Esophagus squamous epithelium (tissue), 5 donors: ENCODE measurements around the gene ST6GALNAC3. TPM values are rescaled to one million over a fixed set of nuclear protein-coding genes. Genes with fewer than 3 reads are reported as not detected.

Source experiments
- DNase-seq: peaks from one replicate; lab custom pipeline; 2025; lab: John Stamatoyannopoulos, UW
- H3K27ac ChIP-seq, 4 donors: fragments of 200-600 bp; sonication (generic); one replicate each; pipeline ENCODE4 v1.5.1; 2016 to 2019; ENCODE audit warnings: mild to moderate bottlenecking in 1 of 4
- H3K27me3 ChIP-seq, 4 donors: fragments of 200-600 bp; sonication (generic); 1 replicate in 3 of 4; 2 replicates in 1 of 4; pipeline versions ENCODE4 v1.5.1 to v1.6.0; 2017 to 2021; ENCODE audit warnings: antibody characterized with exemption in 1 of 4
- H3K36me3 ChIP-seq, 3 donors: fragments of 200-600 bp; sonication (generic); one replicate each; pipeline ENCODE4 v1.5.1; 2016 to 2019
- H3K4me1 ChIP-seq, 3 donors: fragments of 200-600 bp; sonication (generic); one replicate each; pipeline ENCODE4 v1.5.1; 2017 to 2019
- H3K4me3 ChIP-seq, 4 donors: fragments of 200-600 bp; sonication (generic); 1 replicate in 3 of 4; 2 replicates in 1 of 4; pipeline ENCODE4 v1.5.1; 2016 to 2019; ENCODE audit warnings: mild to moderate bottlenecking in 2 of 4, moderate library complexity in 1 of 4
- H3K9me3 ChIP-seq, 3 donors: fragments of 200-600 bp; sonication (generic); one replicate each; pipeline ENCODE4 v1.5.1; 2016 to 2019
- CTCF ChIP-seq, 6 experiments: fragments of 450-650 bp in 4 of 6; fragments of 200-600 bp in 2 of 6; sonication (generic) in 2 of 6; IDR thresholded peaks; one replicate each; pipeline ENCODE4 v1.5.1; 2016 to 2019; ENCODE audit warnings: antibody characterized with exemption in 6 of 6, mild to moderate bottlenecking in 4 of 6, moderate library complexity in 4 of 6
- POLR2A ChIP-seq, 4 donors: fragments of 450-650 bp; IDR thresholded peaks; one replicate each; pipeline ENCODE4 v1.6.1; 2017; ENCODE audit warnings: antibody characterized with exemption in 4 of 4, mild to moderate bottlenecking in 4 of 4, moderate library complexity in 3 of 4
- WGBS, 2 donors: methylation state at CpG; one replicate each; pipeline ENCODE4 v1.1.5; 2018; 5-methylcytosine and 5-hydroxymethylcytosine counted together
- intact Hi-C: fragments of 100-400 bp; cut with DNase I; formaldehyde crosslinking; loops from one replicate; pipeline ENCODE4 v1.15.0; 2022
- total RNA-seq, 4 donors: library from RNA; depleted of rRNA; stranded (reverse); fragments of >200 nt; gene quantifications; one replicate each; pipeline ENCODE4 v1.1.0, GENCODE V29; 2016
- donor health status: DM: yes; HTN: yes; CAD: no.

The ST6GALNAC3 gene
- total RNA-seq, 4 donors from 2014 or later = 0.27 to 4.3 (median 2.2) TPM

GRCh38 chr1:76388261-76388660, 313.7 kb downstream of the ST6GALNAC3 start:
- TF ChIP-seq CTCF (IDR thresholded peaks at IDR 0.05) = no peak
- TF ChIP-seq POLR2A (IDR thresholded peaks at IDR 0.05) = no peak
- Histone ChIP-seq H3K27me3 (no peaks in the 10 kb centered on the region), H3K4me3 (no peak overlapping the region), H3K27ac (no peak overlapping the region), H3K9me3 (no peaks in the 10 kb centered on the region), H3K36me3 (no peaks in the 10 kb centered on the region), H3K4me1 (peaks cover 0 to 5% (median 0%) of the 10 kb centered on the region in 3 donors)
- WGBS, 2 donors = 82 to 87% methylated on average over 2 of the region's 2 CpGs
- no peak for DNase-seq
- intact Hi-C loops = no loop called here

- Histone ChIP-seq H3K27me3 (no peaks in the 10 kb centered on the region), H3K36me3 (no peaks in the 10 kb centered on the region), H3K9me3 (no peaks in the 10 kb centered on the region), H3K4me3 (no peak overlapping the region), H3K4me1 (peaks cover 0 to 5% (median 0%) of the 10 kb centered on the region in 3 donors), H3K27ac (no peak overlapping the region)
- no peak for TF ChIP-seq POLR2A (IDR thresholded peaks at IDR 0.05)
- TF ChIP-seq CTCF (IDR thresholded peaks at IDR 0.05) = no peak
- intact Hi-C loops = no loop called here
- DNase-seq = no peak
Measured at GRCh38 chr1:76390456-76390855, 315.9 kb downstream of the ST6GALNAC3 start.

- no peak overlapping the region for H3K4me3 ChIP-seq
- 46 to 63% methylated on average over 1 to 2 of the region's 2 CpGs for WGBS, 2 donors
- intact Hi-C loops = no loop called here
- H3K27me3 ChIP-seq = no peaks in the 10 kb centered on the region
- no peaks in the 10 kb centered on the region for H3K36me3 ChIP-seq
- peaks cover 0 to 5% (median 0%) of the 10 kb centered on the region in 3 donors for H3K4me1 ChIP-seq
- no peaks in the 10 kb centered on the region for H3K9me3 ChIP-seq
- DNase-seq = no peak
- TF ChIP-seq POLR2A (IDR thresholded peaks at IDR 0.05) (no peak), CTCF (IDR thresholded peaks at IDR 0.05) (no peak)
- no peak overlapping the region for H3K27ac ChIP-seq
Measured at GRCh38 chr1:76395059-76395458, 320.5 kb downstream of the ST6GALNAC3 start.

GRCh38 chr1:76402128-76402527, 327.6 kb downstream of the ST6GALNAC3 start:
- 92 to 96% methylated on average over 2 of the region's 2 CpGs for WGBS, 2 donors
- H3K4me3 ChIP-seq = no peak overlapping the region
- H3K27me3 ChIP-seq = no peaks in the 10 kb centered on the region
- H3K9me3 ChIP-seq = no peaks in the 10 kb centered on the region
- no peak overlapping the region for H3K27ac ChIP-seq
- DNase-seq = no peak
- TF ChIP-seq POLR2A (IDR thresholded peaks at IDR 0.05) (no peak), CTCF (IDR thresholded peaks at IDR 0.05) (no peak)
- no peaks in the 10 kb centered on the region for H3K36me3 ChIP-seq
- H3K4me1 ChIP-seq = no peaks in the 10 kb centered on the region
- intact Hi-C loops = no loop called here

- no peaks in the 10 kb centered on the region for H3K36me3 ChIP-seq
- no peak overlapping the region for H3K4me3 ChIP-seq
- H3K9me3 ChIP-seq = no peaks in the 10 kb centered on the region
- no peaks in the 10 kb centered on the region for H3K27me3 ChIP-seq
- DNase-seq = no peak
- intact Hi-C loops = no loop called here
- no peak for TF ChIP-seq POLR2A (IDR thresholded peaks at IDR 0.05)
- no peak for TF ChIP-seq CTCF (IDR thresholded peaks at IDR 0.05)
- H3K4me1 ChIP-seq = no peaks in the 10 kb centered on the region
- no peak overlapping the region for H3K27ac ChIP-seq
- WGBS, 2 donors = 73 to 80% methylated on average over 3 of the region's 3 CpGs
Measured at GRCh38 chr1:76408303-76408702, 333.8 kb downstream of the ST6GALNAC3 start.
